ENCODE measurements around the gene ALPK1. TPM values are rescaled to one million over a fixed set of nuclear protein-coding genes. Genes with fewer than 3 reads are reported as not detected.

The ALPK1 gene
- polyA plus RNA-seq, 1 donor from 2014 or later, result 0.10 TPM

- H3K4me3 ChIP-seq (ENCODE audit: low read length), result no peak overlapping the region
- no peak overlapping the region for H3K9ac ChIP-seq (ENCODE audit: low read length)
- no peak for TF ChIP-seq CTCF (IDR thresholded peaks at IDR 0.05; ENCODE audit: poor library complexity, severe bottlenecking)
- no peak for TF ChIP-seq TAF1 (IDR thresholded peaks at IDR 0.05; ENCODE audit: low read depth)
- no peak for TF ChIP-seq REST (IDR thresholded peaks at IDR 0.05; ENCODE audit: borderline replicate concordance)
- TF ChIP-seq POLR2AphosphoS5 (IDR thresholded peaks at IDR 0.05), result no peak
- no peaks in the 10 kb centered on the region for H3K36me3 ChIP-seq (ENCODE audit: insufficient read depth, low read length)
- no peaks in the 10 kb centered on the region for H3K9me3 ChIP-seq (ENCODE audit: low read length)
- no peaks in the 10 kb centered on the region for H3F3A ChIP-seq (ENCODE audit: insufficient read depth, low read length, poor library complexity, severe bottlenecking)
- no peaks in the 10 kb centered on the region for H3K27me3 ChIP-seq (ENCODE audit: insufficient read depth, low read depth, low read length)
- no peaks in the 10 kb centered on the region for H4K20me1 ChIP-seq (ENCODE audit: insufficient read depth)
- H3K9me2 ChIP-seq (ENCODE audit: insufficient read depth, low read length), result no peaks in the 10 kb centered on the region
- H3K79me2 ChIP-seq (replicated peaks; ENCODE audit: insufficient read depth, low read length), result no peaks in the 10 kb centered on the region
- H2AFZ ChIP-seq (ENCODE audit: low read depth, low read length), result no peak overlapping the region
- H3K4me2 ChIP-seq (ENCODE audit: low read length), result no peak overlapping the region
- no peak overlapping the region for H3K27ac ChIP-seq (ENCODE audit: low read length)
Observed at GRCh38 chr4:112322866-112323265, 25.7 kb downstream of the ALPK1 start.

GRCh38 chr4:112325530-112325929 is 28.4 kb downstream of the ALPK1 start:
- no peaks in the 10 kb centered on the region for H3K9me2 ChIP-seq (ENCODE audit: insufficient read depth, low read length)
- TF ChIP-seq SMC3 (conservative IDR thresholded peaks at IDR 0.05; ENCODE audit: poor library complexity) (no peak), RAD21 (conservative IDR thresholded peaks at IDR 0.05) (no peak), EP300 (conservative IDR thresholded peaks at IDR 0.05; ENCODE audit: poor library complexity, severe bottlenecking) (no peak), TAF1 (IDR thresholded peaks at IDR 0.05; ENCODE audit: low read depth) (no peak), MXI1 (conservative IDR thresholded peaks at IDR 0.05; ENCODE audit: poor library complexity, severe bottlenecking) (no peak), CTCF (IDR thresholded peaks at IDR 0.05; ENCODE audit: poor library complexity, severe bottlenecking) (no peak), EZH2 (IDR thresholded peaks at IDR 0.05; ENCODE audit: borderline replicate concordance, insufficient read depth, low read length, poor library complexity, severe bottlenecking) (no peak), REST (IDR thresholded peaks at IDR 0.05; ENCODE audit: borderline replicate concordance) (no peak), POLR2AphosphoS5 (IDR thresholded peaks at IDR 0.05) (no peak)
- no peak overlapping the region for H3K9ac ChIP-seq (ENCODE audit: low read length)
- no peak overlapping the region for H3K4me3 ChIP-seq (ENCODE audit: low read length)
- H3K27me3 ChIP-seq (ENCODE audit: insufficient read depth, low read depth, low read length), result no peaks in the 10 kb centered on the region
- H3F3A ChIP-seq (ENCODE audit: insufficient read depth, low read length, poor library complexity, severe bottlenecking), result no peaks in the 10 kb centered on the region
- no peaks in the 10 kb centered on the region for H3K36me3 ChIP-seq (ENCODE audit: insufficient read depth, low read length)
- H4K20me1 ChIP-seq (ENCODE audit: insufficient read depth), result no peaks in the 10 kb centered on the region
- no peak overlapping the region for H2AFZ ChIP-seq (ENCODE audit: low read depth, low read length)
- no peak overlapping the region for H3K4me2 ChIP-seq (ENCODE audit: low read length)
- no peaks in the 10 kb centered on the region for H3K79me2 ChIP-seq (replicated peaks; ENCODE audit: insufficient read depth, low read length)
- H3K9me3 ChIP-seq (ENCODE audit: low read length), result no peaks in the 10 kb centered on the region
- H3K27ac ChIP-seq (ENCODE audit: low read length), result no peak overlapping the region

Measured in neural cell (in vitro differentiated cells).